ENCODE results near the gene EEF2K.

EEF2K gene

DNA sequence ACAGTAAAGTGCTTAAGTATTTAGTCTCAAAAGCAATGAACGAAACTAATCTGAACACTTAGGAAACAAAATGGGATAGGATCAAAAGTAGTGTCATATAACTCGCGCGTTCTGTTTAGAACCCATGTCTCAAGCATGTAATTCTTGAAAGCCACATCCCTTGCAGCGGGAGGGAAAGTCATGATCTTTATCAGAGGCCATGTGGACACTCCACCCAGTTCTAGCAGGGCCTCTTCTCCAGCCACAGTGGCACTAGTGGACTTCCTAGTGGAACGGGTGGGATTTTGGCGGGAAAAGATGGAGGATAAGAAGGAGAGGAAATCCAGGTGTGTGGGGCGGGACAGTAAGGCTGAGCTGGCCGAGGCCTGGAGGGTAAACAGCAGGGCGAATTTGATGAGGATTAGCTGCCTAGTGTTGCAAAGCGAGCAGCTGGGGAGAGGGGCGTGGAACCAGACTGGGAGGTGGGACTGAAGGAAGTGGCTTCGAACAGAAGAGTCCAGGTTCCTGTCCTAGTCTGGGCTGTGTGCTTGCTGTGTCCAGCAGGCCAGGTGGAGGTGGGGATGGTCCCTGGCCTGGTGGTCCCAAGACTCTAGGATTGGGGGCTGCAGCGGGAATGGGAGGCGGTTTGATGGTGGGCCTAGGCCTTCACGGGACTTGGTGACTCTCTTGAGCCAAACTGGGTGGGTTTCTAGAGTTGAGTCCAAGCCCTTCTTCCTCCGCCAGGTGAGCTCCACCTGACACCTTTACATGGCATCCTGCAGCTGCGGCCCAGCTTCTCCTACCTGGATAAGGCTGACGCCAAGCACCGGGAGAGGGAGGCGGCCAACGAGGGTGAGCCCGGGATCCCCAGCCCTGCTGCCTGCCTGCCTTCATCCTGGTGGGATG lies 107.1 kb downstream of the EEF2K start:
- no peak overlapping the region for H3K4me3 ChIP-seq (ENCODE audit: low read depth, low read length)
- in situ Hi-C loops (cut with HindIII; ENCODE audit: low sequenced_read_pairs): no loop called here
- DNase-seq (ENCODE audit: low read depth): no peak
- TF ChIP-seq, protein P1, sequence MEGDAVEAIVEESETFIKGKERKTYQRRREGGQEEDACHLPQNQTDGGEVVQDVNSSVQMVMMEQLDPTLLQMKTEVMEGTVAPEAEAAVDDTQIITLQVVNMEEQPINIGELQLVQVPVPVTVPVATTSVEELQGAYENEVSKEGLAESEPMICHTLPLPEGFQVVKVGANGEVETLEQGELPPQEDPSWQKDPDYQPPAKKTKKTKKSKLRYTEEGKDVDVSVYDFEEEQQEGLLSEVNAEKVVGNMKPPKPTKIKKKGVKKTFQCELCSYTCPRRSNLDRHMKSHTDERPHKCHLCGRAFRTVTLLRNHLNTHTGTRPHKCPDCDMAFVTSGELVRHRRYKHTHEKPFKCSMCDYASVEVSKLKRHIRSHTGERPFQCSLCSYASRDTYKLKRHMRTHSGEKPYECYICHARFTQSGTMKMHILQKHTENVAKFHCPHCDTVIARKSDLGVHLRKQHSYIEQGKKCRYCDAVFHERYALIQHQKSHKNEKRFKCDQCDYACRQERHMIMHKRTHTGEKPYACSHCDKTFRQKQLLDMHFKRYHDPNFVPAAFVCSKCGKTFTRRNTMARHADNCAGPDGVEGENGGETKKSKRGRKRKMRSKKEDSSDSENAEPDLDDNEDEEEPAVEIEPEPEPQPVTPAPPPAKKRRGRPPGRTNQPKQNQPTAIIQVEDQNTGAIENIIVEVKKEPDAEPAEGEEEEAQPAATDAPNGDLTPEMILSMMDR (IDR thresholded peaks at IDR 0.05; ENCODE audit: low read depth, low read length, missing control alignments): no peak

DNA sequence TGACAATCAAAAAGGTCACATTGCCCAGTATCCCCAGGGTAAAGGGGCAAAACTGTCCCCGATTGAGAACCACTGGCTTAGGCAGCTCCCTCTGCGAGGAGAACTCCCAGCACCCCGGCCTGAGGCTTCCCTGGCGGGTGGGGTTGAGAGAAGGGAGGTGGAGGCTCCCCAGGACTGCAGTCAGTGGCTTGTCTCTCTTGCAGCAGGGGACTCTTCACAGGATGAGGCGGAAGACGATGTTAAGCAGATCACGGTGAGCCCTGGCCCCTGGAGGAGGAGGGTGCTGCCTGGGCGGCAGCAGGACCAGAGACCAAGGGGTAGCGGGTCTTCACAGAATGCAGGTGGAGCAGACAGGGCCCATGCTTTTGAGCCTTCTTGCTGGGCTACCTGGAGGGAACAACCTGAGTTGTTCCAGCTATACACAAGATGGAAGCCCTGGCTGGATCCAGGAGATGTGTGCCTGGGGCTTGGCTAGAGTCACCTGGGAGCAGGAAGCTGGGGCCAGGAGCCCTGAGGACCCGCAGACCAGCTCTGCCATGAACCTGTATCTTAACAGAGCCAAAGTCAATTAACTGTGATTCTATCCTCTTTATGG lies 107.9 kb downstream of the EEF2K start:
- in situ Hi-C loops (cut with HindIII; ENCODE audit: low sequenced_read_pairs): no loop called here
- no peak overlapping the region for H3K4me3 ChIP-seq (ENCODE audit: low read depth, low read length)
- DNase-seq (ENCODE audit: low read depth): no peak
- TF ChIP-seq, protein P1 (IDR thresholded peaks at IDR 0.05; ENCODE audit: low read depth, low read length, missing control alignments): no peak

DNA sequence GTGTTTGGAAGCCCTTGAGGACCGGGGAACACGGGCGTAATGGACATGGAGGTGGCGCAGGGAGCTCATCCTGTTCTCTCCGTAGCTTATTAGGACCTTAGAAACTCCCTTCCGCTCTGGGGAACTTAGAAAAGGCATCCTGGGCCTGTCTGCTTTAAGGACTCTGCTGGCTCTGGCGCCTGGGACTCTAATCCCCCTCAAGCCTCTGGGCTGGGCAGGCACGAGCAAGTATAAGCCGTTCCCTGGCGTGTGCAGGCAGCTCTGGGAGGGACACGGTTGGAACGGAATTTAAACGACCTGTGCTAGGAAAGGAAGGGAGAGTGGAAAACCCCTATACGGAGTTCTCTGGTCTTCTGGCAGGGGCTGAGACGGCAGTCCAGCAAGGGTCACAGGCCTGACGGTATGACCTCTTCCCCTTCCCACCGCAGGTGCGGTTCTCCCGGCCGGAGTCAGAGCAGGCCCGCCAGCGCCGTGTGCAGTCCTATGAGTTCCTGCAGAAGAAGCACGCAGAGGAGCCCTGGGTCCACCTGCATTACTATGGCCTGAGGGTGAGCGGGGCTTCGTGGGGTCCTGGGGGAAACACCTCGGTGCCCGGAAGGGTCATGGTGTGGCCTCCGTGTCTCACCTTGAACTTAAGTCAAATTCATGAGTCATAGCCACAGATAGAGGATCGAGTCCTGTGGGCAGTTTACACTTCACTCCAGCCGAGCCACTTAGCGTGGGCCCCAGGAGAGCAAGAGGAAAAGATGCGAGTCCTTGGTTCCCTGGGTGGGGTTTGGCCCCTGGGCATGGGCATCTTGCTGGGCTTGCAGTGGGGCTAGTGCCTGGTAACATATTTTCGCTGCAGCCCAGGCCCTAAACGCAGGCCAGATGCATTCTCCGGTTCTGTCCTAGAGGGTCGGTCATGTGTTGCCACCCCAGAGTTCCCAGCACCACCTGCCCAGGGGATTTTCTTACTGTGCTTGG lies 108.9 kb downstream of the EEF2K start:
- no peak for DNase-seq (ENCODE audit: low read depth)
- H3K4me3 ChIP-seq (ENCODE audit: low read depth, low read length): no peak overlapping the region
- TF ChIP-seq, protein P1 (IDR thresholded peaks at IDR 0.05; ENCODE audit: low read depth, low read length, missing control alignments): no peak
- in situ Hi-C loops (cut with HindIII; ENCODE audit: low sequenced_read_pairs): no loop called here

DNA sequence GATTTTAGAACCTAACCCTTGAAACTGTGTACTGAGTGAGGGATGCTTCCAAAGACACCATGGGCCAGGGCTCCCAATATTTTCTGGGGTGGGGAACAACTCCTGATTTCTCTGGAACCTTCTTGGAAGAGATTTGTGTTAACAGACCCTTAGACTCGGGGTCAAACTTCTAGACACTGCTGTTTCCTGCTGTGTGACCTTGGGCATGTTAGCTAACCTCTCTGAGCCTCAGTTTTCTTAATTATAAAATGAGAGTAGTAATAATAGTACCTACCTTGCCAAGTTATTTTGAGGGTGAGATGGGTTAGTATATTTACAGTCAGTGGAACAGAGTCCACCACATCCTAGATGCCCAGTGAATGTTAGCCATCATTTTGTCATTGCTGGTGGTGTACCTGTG lies 109.9 kb downstream of the EEF2K start:
- no peak for DNase-seq (ENCODE audit: low read depth)
- no peak overlapping the region for H3K4me3 ChIP-seq (ENCODE audit: low read depth, low read length)
- in situ Hi-C loops (cut with HindIII; ENCODE audit: low sequenced_read_pairs): no loop called here
- TF ChIP-seq, protein P1 (IDR thresholded peaks at IDR 0.05; ENCODE audit: low read depth, low read length, missing control alignments): no peak

DNA sequence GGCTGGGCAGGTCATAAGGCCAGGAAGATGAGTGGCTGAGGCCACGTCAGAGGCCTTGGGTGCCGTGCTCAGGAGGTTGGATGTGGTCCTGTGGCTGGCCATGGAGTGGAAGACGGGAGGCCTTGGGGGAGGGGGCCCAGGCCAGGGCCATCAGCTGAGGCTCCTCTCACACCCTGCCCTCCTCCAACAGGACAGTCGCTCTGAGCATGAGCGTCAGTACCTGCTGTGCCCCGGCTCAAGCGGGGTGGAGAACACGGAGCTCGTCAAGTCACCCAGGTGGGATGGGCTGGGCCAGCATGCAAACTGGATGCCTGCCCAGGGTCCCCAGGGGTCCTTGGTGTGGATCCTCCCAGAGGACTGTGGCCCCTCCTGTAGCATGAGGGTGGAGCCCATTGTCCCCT lies 110.3 kb downstream of the EEF2K start:
- in situ Hi-C loops (cut with HindIII; ENCODE audit: low sequenced_read_pairs): no loop called here
- no peak for DNase-seq (ENCODE audit: low read depth)
- no peak overlapping the region for H3K4me3 ChIP-seq (ENCODE audit: low read depth, low read length)
- TF ChIP-seq, protein P1 (IDR thresholded peaks at IDR 0.05; ENCODE audit: low read depth, low read length, missing control alignments): no peak

DNA sequence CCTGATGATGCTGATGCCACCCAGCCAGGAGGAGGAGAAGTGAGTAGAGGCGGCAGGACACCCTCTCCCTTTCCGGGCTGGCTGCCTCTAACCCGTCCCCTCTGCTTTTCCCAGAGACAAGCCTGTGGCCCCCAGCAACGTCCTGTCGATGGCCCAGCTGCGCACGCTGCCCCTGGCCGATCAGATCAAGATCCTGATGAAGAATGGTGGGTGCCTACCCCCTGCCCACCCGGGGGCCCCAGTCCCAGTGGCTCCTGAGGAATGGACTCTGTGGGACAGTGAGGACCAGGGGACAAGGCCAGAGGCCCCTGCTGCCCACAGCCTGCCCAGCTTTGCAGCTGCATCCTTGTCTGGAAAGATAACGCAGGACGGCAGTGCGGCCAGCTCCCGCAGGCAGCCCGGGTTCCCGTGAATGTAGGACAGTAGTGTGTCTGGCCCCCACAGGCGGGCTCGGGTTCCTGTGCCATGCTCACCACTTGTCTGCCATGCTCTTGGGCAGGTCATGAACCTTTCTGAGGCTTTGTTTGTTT lies 111.0 kb downstream of the EEF2K start:
- in situ Hi-C loops (cut with HindIII; ENCODE audit: low sequenced_read_pairs): no loop called here
- H3K4me3 ChIP-seq (ENCODE audit: low read depth, low read length): no peak overlapping the region
- DNase-seq (ENCODE audit: low read depth): no peak
- TF ChIP-seq, protein P1 (IDR thresholded peaks at IDR 0.05; ENCODE audit: low read depth, low read length, missing control alignments): no peak

All from astrocyte of the cerebellum (primary cell).